Endothelial cell of umbilical vein (primary cell): ENCODE data around the gene APOM. TPM values are rescaled to one million over a fixed set of nuclear protein-coding genes. Genes with fewer than 3 reads are reported as not detected.

Source experiments
- BruUV-seq: library from RNA; stranded (reverse); fragments of 400-500 nt; replicated peaks from 2 replicates; lab custom pipeline; 2021; lab: Mats Ljungman, UMichigan
- CTCF ChIA-PET: fragments of 300-600, 350-600 bp; sonication (Branson Sonifier 250); formaldehyde crosslinking; loops from one replicate; lab custom pipeline; 2021; ENCODE audit warnings: antibody characterized with exemption, inconsistent platforms; lab: Charles Lee
- POLR2A ChIA-PET: fragments of 300-600, 350-600 bp; sonication (Branson Sonifier 250); formaldehyde crosslinking; loops from one replicate; lab custom pipeline; 2021; ENCODE audit warnings: antibody characterized with exemption, inconsistent platforms; lab: Charles Lee
- DNase-seq: peaks from one replicate; pipeline ENCODE4 v3.0.0-alpha.2; 2011; ENCODE audit warnings: low read depth, low spot score
- FAIRE-seq: peaks from 2 replicates; lab custom pipeline; 2011; peaks lifted over from hg19 to GRCh38; lab: Jason Lieb, UNC
- H2AFZ ChIP-seq: 2 replicates; pipeline ENCODE4 v1.6.0; 2012; ENCODE audit warnings: low read depth, low read length, control low read depth, inconsistent platforms
- H3K27ac ChIP-seq: 2 replicates; pipeline ENCODE4 v1.5.1; 2011; ENCODE audit warnings: low read depth, mild to moderate bottlenecking, control low read depth, low read length, moderate library complexity; ENCODE audit not compliant: insufficient read depth
- H3K27me3 ChIP-seq, 2 experiments: 2 replicates each; pipeline versions ENCODE4 v1.6.0 to v1.6.1; 2011; ENCODE audit warnings: low read length in 2 of 2, mixed read lengths in 1 of 2; ENCODE audit not compliant: control insufficient read depth in 2 of 2, insufficient read depth in 2 of 2
- H3K36me3 ChIP-seq, 2 experiments: 2 replicates in 1 of 2; 3 replicates in 1 of 2; pipeline ENCODE4 v1.5.1; 2011; ENCODE audit warnings: low read length in 2 of 2, mild to moderate bottlenecking in 1 of 2, moderate library complexity in 1 of 2; ENCODE audit not compliant: control insufficient read depth in 2 of 2, insufficient read depth in 2 of 2; ENCODE audit errors: extremely low read depth in 1 of 2
- H3K4me1 ChIP-seq: 3 replicates; pipeline ENCODE4 v1.5.1; 2011; ENCODE audit warnings: mild to moderate bottlenecking, low read length; ENCODE audit not compliant: control insufficient read depth, insufficient read depth; ENCODE audit errors: extremely low read depth
- H3K4me2 ChIP-seq: 2 replicates; pipeline ENCODE4 v1.6.1; 2011; ENCODE audit warnings: low read length, control low read depth, mixed read lengths; ENCODE audit not compliant: insufficient read depth
- H3K4me3 ChIP-seq, 3 experiments: fragments of 200-600 bp in 1 of 3; sonication (generic), shearing (Covaris generic) in 1 of 3; replicated peaks in 1 of 3; 2 replicates each; pipeline ENCODE4 v1.5.1; 2011 to 2016; ENCODE audit warnings: control low read depth in 3 of 3, low read length in 3 of 3, mild to moderate bottlenecking in 2 of 3, inconsistent platforms in 1 of 3, low read depth in 1 of 3, moderate library complexity in 1 of 3; ENCODE audit not compliant: insufficient read depth in 1 of 3
- H3K79me2 ChIP-seq: 2 replicates; pipeline ENCODE4 v1.6.0; 2012; ENCODE audit warnings: low read length, inconsistent platforms; ENCODE audit not compliant: control insufficient read depth, insufficient read depth
- H3K9ac ChIP-seq: replicated peaks from 2 replicates; pipeline ENCODE3; 2011; ENCODE audit warnings: low read length, control low read depth; ENCODE audit not compliant: insufficient read depth; ENCODE audit errors: extremely low read depth
- H3K9me1 ChIP-seq: replicated peaks from 3 replicates; pipeline ENCODE4 v1.6.0; 2011; ENCODE audit warnings: mild to moderate bottlenecking, low read length; ENCODE audit not compliant: control insufficient read depth, insufficient read depth; ENCODE audit errors: extremely low read depth
- H3K9me3 ChIP-seq: replicated peaks from 2 replicates; pipeline ENCODE4 v1.5.1; 2012; ENCODE audit warnings: low read length, inconsistent platforms; ENCODE audit not compliant: control insufficient read depth, insufficient read depth
- H4K20me1 ChIP-seq: replicated peaks from 2 replicates; pipeline ENCODE3; 2011; ENCODE audit warnings: mild to moderate bottlenecking, low read length; ENCODE audit not compliant: control insufficient read depth, insufficient read depth; ENCODE audit errors: extremely low read depth
- CTCF ChIP-seq, 2 donors: IDR thresholded peaks; 1 replicate in 1 of 2; 2 replicates in 1 of 2; pipeline ENCODE4 v1.5.1; 2011; ENCODE audit warnings: low read length in 2 of 2, mild to moderate bottlenecking in 2 of 2, moderate library complexity in 2 of 2, control low read depth in 1 of 2, inconsistent platforms in 1 of 2, low read depth in 1 of 2; ENCODE audit not compliant: insufficient read depth in 1 of 2; ENCODE audit errors: extremely low read depth in 1 of 2
- EZH2 ChIP-seq: IDR thresholded peaks from 2 replicates; pipeline ENCODE4 v1.6.1; 2012; ENCODE audit warnings: borderline replicate concordance, low read depth, mild to moderate bottlenecking, moderate library complexity, low read length, inconsistent platforms; ENCODE audit not compliant: severe bottlenecking
- FOS ChIP-seq: IDR thresholded peaks from 2 replicates; pipeline ENCODE4 v1.6.1; 2011; ENCODE audit warnings: mild to moderate bottlenecking, low read length, moderate library complexity, borderline replicate concordance; ENCODE audit not compliant: insufficient read depth
- GATA2 ChIP-seq: IDR thresholded peaks from 2 replicates; pipeline ENCODE4 v1.7.0; 2011; ENCODE audit warnings: low read depth, mild to moderate bottlenecking, moderate library complexity, mixed read lengths, low read length; ENCODE audit not compliant: insufficient read length, insufficient read depth
- JUN ChIP-seq: IDR thresholded peaks from 2 replicates; pipeline ENCODE4 v1.6.1; 2011; ENCODE audit warnings: borderline replicate concordance, low read depth; ENCODE audit not compliant: insufficient read length, insufficient read depth
- MYC ChIP-seq: IDR thresholded peaks from one replicate; pipeline ENCODE4 v1.6.1; 2011; ENCODE audit warnings: mild to moderate bottlenecking, low read depth, low read length
- POLR2A ChIP-seq: IDR thresholded peaks from 2 replicates; pipeline ENCODE4 v1.6.1; 2012; ENCODE audit warnings: low read depth, mild to moderate bottlenecking, control low read depth, low read length
- POLR2AphosphoS5 ChIP-seq: IDR thresholded peaks from 2 replicates; pipeline ENCODE4 v1.6.1; 2012; ENCODE audit warnings: low read depth, mild to moderate bottlenecking, control low read depth, low read length, moderate library complexity; ENCODE audit not compliant: insufficient read depth
- dilution Hi-C: fragments of 300-500 bp; cut with MboI; formaldehyde crosslinking; loops from one replicate; pipeline ENCODE4 v1.15.0; 2019; ENCODE audit warnings: low sequenced_read_pairs; ENCODE audit not compliant: extremely low pct_ligation_motif_present
- intact Hi-C: fragments of 100-400 bp; cut with micrococcal nuclease; formaldehyde crosslinking; loops from one replicate; pipeline ENCODE4 v1.10.0; 2022
- polyA plus RNA-seq, 4 experiments: library from polyadenylated mRNA; depleted of rRNA in 3 of 4; stranded (reverse) in 3 of 4; unstranded in 1 of 4; fragments of >200 nt; gene quantifications; 2 replicates each; pipeline versions ENCODE4 v1.2.1 to v1.2.3, GENCODE V29; 2011 to 2012; ENCODE audit warnings: missing spikeins in 1 of 4
- total RNA-seq: library from RNA; stranded (reverse); gene quantifications from 2 replicates; pipeline ENCODE4 v1.2.3, GENCODE V29; 2021
- TF ChIP-seq, protein P1 (sequence below): IDR thresholded peaks from 2 replicates; pipeline ENCODE4 v1.6.1; 2011; ENCODE audit not compliant: insufficient read depth, insufficient read length

Gene APOM
- total and polyA plus RNA-seq, 2 donors (not counting 3 experiments of a cell fraction or from before 2014, with no cell fraction given), result 2.5 TPM; not detected in 1

- Histone ChIP-seq H3K36me3 (no peaks in the 10 kb centered on the region), H3K4me3 (no peak overlapping the region), H3K9me1 (no peaks in the 10 kb centered on the region), H2AFZ (no peak overlapping the region), H3K79me2 (no peaks in the 10 kb centered on the region), H3K27me3 (peaks cover 0 to 3% of the 10 kb centered on the region in 2 experiments), H3K9ac (no peak overlapping the region), H3K27ac (no peak overlapping the region), H3K9me3 (no peaks in the 10 kb centered on the region), H4K20me1 (no peaks in the 10 kb centered on the region), H3K4me1 (no peaks in the 10 kb centered on the region), H3K4me2 (no peak overlapping the region)
- POLR2A ChIA-PET, result no interaction called here
- BruUV-seq, result no TSS peak
- FAIRE-seq (no peak), DNase-seq (no peak)
- TF ChIP-seq MYC, result no peak
- no peak for TF ChIP-seq JUN
- TF ChIP-seq EZH2, result no peak
- TF ChIP-seq, protein P1, sequence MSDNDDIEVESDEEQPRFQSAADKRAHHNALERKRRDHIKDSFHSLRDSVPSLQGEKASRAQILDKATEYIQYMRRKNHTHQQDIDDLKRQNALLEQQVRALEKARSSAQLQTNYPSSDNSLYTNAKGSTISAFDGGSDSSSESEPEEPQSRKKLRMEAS, result no peak
- TF ChIP-seq CTCF (IDR thresholded peaks at IDR 0.05; ENCODE audit: extremely low read depth in 1 of 2, insufficient read depth in 1 of 2, low read depth in 1 of 2, low read length in 2 of 2), result no peak
- no peak for TF ChIP-seq FOS
- TF ChIP-seq POLR2AphosphoS5, result no peak
- no peak for TF ChIP-seq GATA2
- TF ChIP-seq POLR2A, result no peak
- intact Hi-C loops (no loop called here), dilution Hi-C loops (no loop called here)
- CTCF ChIA-PET, result interaction anchor here (1.1 to 2.1 kb wide), 7 partner anchors 9 to 59 kb away, joined by 3 to 10 read pairs (median 6); partner anchors contain the start of gene LST1
Observed at GRCh38 chr6:31609519-31610406, 45.9 kb upstream of the APOM start.
